ENCODE measurements around the gene COPG1. TPM values are rescaled to one million over a fixed set of nuclear protein-coding genes. Genes with fewer than 3 reads are reported as not detected.

The COPG1 gene
- total RNA-seq, 1 experiment from 2014 or later, result 124 TPM

GRCh38 chr3:129317848-129318247 is 68.4 kb downstream of the COPG1 start:
- Histone ChIP-seq H4K20me1 (ENCODE audit: low read length) (0 out of 2 replicates have a peak, but pooled peaks cover 3% of the 10 kb centered on the region), H3K27me3 (ENCODE audit: low read length) (no peaks in the 10 kb centered on the region), H3K9me2 (replicated peaks; ENCODE audit: low read length) (no peaks in the 10 kb centered on the region), H3K36me3 (ENCODE audit: low read depth, low read length) (no peaks in the 10 kb centered on the region), H3K4me3 (ENCODE audit: low read length) (no peak overlapping the region), H3K4me1 (ENCODE audit: insufficient read depth, low read length) (no peaks in the 10 kb centered on the region), H3K9me3 (ENCODE audit: low read length) (no peaks in the 10 kb centered on the region), H3K79me2 (ENCODE audit: low read length) (peaks cover 8% of the 10 kb centered on the region), H3K9ac (ENCODE audit: low read length) (no peak overlapping the region), H2AFZ (ENCODE audit: low read length) (no peak overlapping the region), H3K27ac (ENCODE audit: low read length) (no peak overlapping the region), H3F3A (ENCODE audit: low read length, unreplicated experiment) (peaks cover 5% of the 10 kb centered on the region), H3K4me2 (ENCODE audit: low read length) (no peak overlapping the region)
- intact Hi-C loops (cut with micrococcal nuclease), result no loop called here
- CTCF ChIA-PET, result no interaction called here
- TF ChIP-seq EZH2phosphoT487 (IDR thresholded peaks at IDR 0.05; ENCODE audit: borderline replicate concordance, low read length) (no peak), CTCF (conservative IDR thresholded peaks at IDR 0.05; ENCODE audit: low read depth, low read length) (no peak), EZH2 (IDR thresholded peaks at IDR 0.05; ENCODE audit: low read length, unreplicated experiment) (no peak)
- no peak for ATAC-seq
- POLR2A ChIA-PET (ENCODE audit: unreplicated experiment), result no interaction called here
- no peak for DNase-seq
- BruUV-seq (replicated peaks), result no TSS peak

- H3K27me3 ChIP-seq (ENCODE audit: low read length), result no peaks in the 10 kb centered on the region
- H4K20me1 ChIP-seq (ENCODE audit: low read length), result 0 out of 2 replicates have a peak, but pooled peaks cover 3% of the 10 kb centered on the region
- peaks cover 5% of the 10 kb centered on the region for H3F3A ChIP-seq (ENCODE audit: low read length, unreplicated experiment)
- no peak overlapping the region for H2AFZ ChIP-seq (ENCODE audit: low read length)
- CTCF ChIA-PET, result interaction anchor here (0.6 kb wide), 1 partner anchor 300 kb away, joined by 5 read pairs; no protein-coding TSS in a partner anchor
- DNase-seq, result no peak
- no peak for TF ChIP-seq CTCF (conservative IDR thresholded peaks at IDR 0.05; ENCODE audit: low read depth, low read length)
- no peak for TF ChIP-seq EZH2 (IDR thresholded peaks at IDR 0.05; ENCODE audit: low read length, unreplicated experiment)
- no peak for TF ChIP-seq EZH2phosphoT487 (IDR thresholded peaks at IDR 0.05; ENCODE audit: borderline replicate concordance, low read length)
- H3K27ac ChIP-seq (ENCODE audit: low read length), result no peak overlapping the region
- BruUV-seq (replicated peaks), result no TSS peak
- no peaks in the 10 kb centered on the region for H3K4me1 ChIP-seq (ENCODE audit: insufficient read depth, low read length)
- no peaks in the 10 kb centered on the region for H3K36me3 ChIP-seq (ENCODE audit: low read depth, low read length)
- no peak overlapping the region for H3K4me3 ChIP-seq (ENCODE audit: low read length)
- ATAC-seq, result no peak
- intact Hi-C loops (cut with micrococcal nuclease), result no loop called here
- peaks cover 8% of the 10 kb centered on the region for H3K79me2 ChIP-seq (ENCODE audit: low read length)
- no peaks in the 10 kb centered on the region for H3K9me2 ChIP-seq (replicated peaks; ENCODE audit: low read length)
- no peak overlapping the region for H3K4me2 ChIP-seq (ENCODE audit: low read length)
- no peaks in the 10 kb centered on the region for H3K9me3 ChIP-seq (ENCODE audit: low read length)
- no peak overlapping the region for H3K9ac ChIP-seq (ENCODE audit: low read length)
- POLR2A ChIA-PET (ENCODE audit: unreplicated experiment), result no interaction called here
Measured at GRCh38 chr3:129318921-129319320, 69.5 kb downstream of the COPG1 start.

- Histone ChIP-seq H3K4me2 (ENCODE audit: low read length) (no peak overlapping the region), H3K36me3 (ENCODE audit: low read depth, low read length) (no peaks in the 10 kb centered on the region), H3K4me3 (ENCODE audit: low read length) (no peak overlapping the region), H3K9ac (ENCODE audit: low read length) (no peak overlapping the region), H3K9me2 (replicated peaks; ENCODE audit: low read length) (no peaks in the 10 kb centered on the region), H3K4me1 (ENCODE audit: insufficient read depth, low read length) (no peaks in the 10 kb centered on the region), H3K79me2 (ENCODE audit: low read length) (peaks cover 5% of the 10 kb centered on the region), H3F3A (ENCODE audit: low read length, unreplicated experiment) (no peaks in the 10 kb centered on the region), H3K9me3 (ENCODE audit: low read length) (no peaks in the 10 kb centered on the region), H2AFZ (ENCODE audit: low read length) (no peak overlapping the region), H3K27ac (ENCODE audit: low read length) (no peak overlapping the region), H4K20me1 (ENCODE audit: low read length) (0 out of 2 replicates have a peak, but pooled peaks cover under 1% of the 10 kb centered on the region), H3K27me3 (ENCODE audit: low read length) (no peaks in the 10 kb centered on the region)
- intact Hi-C loops (cut with micrococcal nuclease), result no loop called here
- ATAC-seq (no peak), DNase-seq (no peak)
- TF ChIP-seq CTCF (conservative IDR thresholded peaks at IDR 0.05; ENCODE audit: low read depth, low read length) (no peak), EZH2 (IDR thresholded peaks at IDR 0.05; ENCODE audit: low read length, unreplicated experiment) (no peak), EZH2phosphoT487 (IDR thresholded peaks at IDR 0.05; ENCODE audit: borderline replicate concordance, low read length) (no peak)
- POLR2A ChIA-PET (ENCODE audit: unreplicated experiment), result no interaction called here
- no TSS peak for BruUV-seq (replicated peaks)
- CTCF ChIA-PET, result no interaction called here
Measured at GRCh38 chr3:129320261-129320660, 70.9 kb downstream of the COPG1 start.
